Skin of body (tissue), 2 donors: ENCODE results near the gene NLE1. TPM values are rescaled to one million over a fixed set of nuclear protein-coding genes. Genes with fewer than 3 reads are reported as not detected.
"Not testable (repeated sequence)": the region's sequence is repeated elsewhere in the genome, so short reads cannot be mapped to it uniquely, and the experiment has no call there.

Experiments used
- DNase-seq: peaks from one replicate; lab custom pipeline; 2025; lab: John Stamatoyannopoulos, UW
- total RNA-seq: library from RNA; depleted of rRNA; stranded (reverse); fragments of >200 nt; gene quantifications from one replicate; pipeline ENCODE4 v1.2.3, GENCODE V29; 2014

Gene NLE1
- total RNA-seq, 1 donor from 2014 or later, result 11.3 TPM

- no peak for DNase-seq
Observed at GRCh38 chr17:35162755-35163154, 20.7 kb upstream of the NLE1 start.

GRCh38 chr17:35161281-35161761, 19.2 kb upstream of the NLE1 start:
- DNase-seq, result no peak

GRCh38 chr17:35160354-35161201, 18.5 kb upstream of the NLE1 start:
- DNase-seq, result no peak

GRCh38 chr17:35159940-35160339, 17.8 kb upstream of the NLE1 start:
- no peak for DNase-seq

- DNase-seq, result no peak
Observed at GRCh38 chr17:35155246-35155645, 13.1 kb upstream of the NLE1 start.

GRCh38 chr17:35154196-35155165, 12.4 kb upstream of the NLE1 start:
- DNase-seq, result no peak

GRCh38 chr17:35152421-35153140, 10.5 kb upstream of the NLE1 start:
- no peak for DNase-seq

- not testable (repeated sequence) for DNase-seq
Observed at GRCh38 chr17:35151080-35151479, 9.0 kb upstream of the NLE1 start.

- DNase-seq, result no peak
Observed at GRCh38 chr17:35149941-35150340, 7.8 kb upstream of the NLE1 start.

GRCh38 chr17:35148144-35148543, 6.0 kb upstream of the NLE1 start:
- DNase-seq, result no peak

GRCh38 chr17:35147375-35147905, 5.3 kb upstream of the NLE1 start, which contains the start of gene UNC45B:
UNC45B (plus strand) TSS chr17:35147817; CDS start chr17:35148264, 447 bp downstream.
- no peak for DNase-seq

- DNase-seq, result no peak
Observed at GRCh38 chr17:35146214-35146833, 4.2 kb upstream of the NLE1 start.

- DNase-seq, result no peak
Observed at GRCh38 chr17:35144840-35145239, 2.7 kb upstream of the NLE1 start.

GRCh38 chr17:35142467-35142796, 329 bp upstream of the NLE1 start:
- DNase-seq, result no peak

GRCh38 chr17:35138218-35138617, 3.9 kb downstream of the NLE1 start:
- DNase-seq, result no peak

- DNase-seq, result no peak
Observed at GRCh38 chr17:35135322-35135721, 6.8 kb downstream of the NLE1 start.

GRCh38 chr17:35132816-35133550, 9.1 kb downstream of the NLE1 start:
- DNase-seq, result no peak

- no peak for DNase-seq
Observed at GRCh38 chr17:35132099-35132498, 10.0 kb downstream of the NLE1 start.

GRCh38 chr17:35130392-35130791, 11.7 kb downstream of the NLE1 start:
- no peak for DNase-seq

- DNase-seq, result no peak
Observed at GRCh38 chr17:35129973-35130351, 12.1 kb downstream of the NLE1 start.
